HG03159 (cell line): ENCODE results near the gene FNDC8.
"Not testable (repeated sequence)": the region's sequence is repeated elsewhere in the genome, so short reads cannot be mapped to it uniquely, and the experiment has no call there.

Experiments
- ATAC-seq: cut with Tn5 transposase; IDR thresholded peaks from one replicate; pipeline ENCODE4 v1.9.1; 2021; ENCODE audit warnings: mild to moderate bottlenecking, moderate library complexity; ENCODE audit not compliant: unreplicated experiment

FNDC8 gene

GRCh38 chr17:35094902-35095301 is 26.5 kb upstream of the FNDC8 start:
- no peak for ATAC-seq

DNA sequence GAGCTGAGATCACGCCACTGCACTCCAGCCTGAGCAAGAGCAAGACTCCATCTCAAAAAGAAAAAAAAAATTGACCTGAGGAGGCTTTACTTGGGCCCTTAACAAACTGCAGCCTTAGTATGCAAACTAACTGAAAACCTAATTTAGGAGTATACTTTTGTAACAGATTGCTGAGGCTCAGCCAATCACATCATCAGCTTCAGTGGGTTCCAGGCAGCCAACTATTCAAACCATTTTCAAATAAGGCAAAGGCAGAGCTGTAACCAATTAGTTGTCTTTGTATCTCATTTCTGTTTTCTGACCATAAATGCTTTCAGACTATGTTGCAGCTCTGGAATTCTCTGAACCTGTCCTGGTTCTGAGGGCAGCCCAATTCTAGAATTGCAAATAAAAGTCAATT is 25.7 kb upstream of the FNDC8 start:
- ATAC-seq: no peak

GRCh38 chr17:35097776-35098175 is 23.6 kb upstream of the FNDC8 start:
- no peak for ATAC-seq

- no peak for ATAC-seq
These were observed 21.5 kb upstream of the FNDC8 start for GRCh38 chr17:35099908-35100307.

- no peak for ATAC-seq
These were observed 20.4 kb upstream of the FNDC8 start for GRCh38 chr17:35101036-35101435.

DNA sequence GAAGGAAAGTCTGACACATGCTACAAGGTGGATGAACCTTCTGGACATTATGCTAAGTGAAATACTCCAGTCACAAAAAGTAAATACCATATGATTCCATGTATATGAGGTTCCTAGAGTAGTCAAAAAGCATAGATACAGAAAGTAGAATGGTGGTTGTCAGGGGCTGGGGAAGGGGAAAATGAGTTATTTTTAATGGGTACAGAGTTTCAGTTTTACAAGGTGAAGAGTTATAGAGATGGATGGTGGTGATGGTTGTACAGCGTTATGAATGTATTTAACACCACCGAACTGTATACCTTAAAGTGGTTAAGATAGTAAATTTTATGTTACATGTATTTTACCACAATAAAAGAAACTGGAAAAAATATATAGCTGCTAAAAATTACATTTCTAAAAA is 19.7 kb upstream of the FNDC8 start:
- ATAC-seq: no peak

DNA sequence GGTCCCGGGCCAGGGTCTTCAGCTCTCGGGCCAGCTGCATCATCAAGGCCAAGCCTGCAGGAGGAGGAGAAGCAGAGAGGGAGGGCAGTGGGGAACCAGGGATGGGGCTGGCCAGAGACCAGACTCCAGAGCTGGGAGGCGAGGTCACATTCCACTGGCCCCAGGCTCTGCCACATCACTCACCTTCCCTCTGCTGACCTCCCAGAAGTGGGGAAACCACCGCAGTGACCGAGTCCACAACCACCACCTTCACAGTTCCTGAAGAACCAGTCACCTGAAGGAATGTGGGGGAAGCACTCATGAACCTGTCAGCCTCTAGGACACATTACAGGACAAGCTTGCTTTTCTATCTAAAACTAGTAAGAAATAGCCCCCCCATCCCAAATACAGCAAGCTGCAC is 18.1 kb upstream of the FNDC8 start:
- no peak for ATAC-seq

DNA sequence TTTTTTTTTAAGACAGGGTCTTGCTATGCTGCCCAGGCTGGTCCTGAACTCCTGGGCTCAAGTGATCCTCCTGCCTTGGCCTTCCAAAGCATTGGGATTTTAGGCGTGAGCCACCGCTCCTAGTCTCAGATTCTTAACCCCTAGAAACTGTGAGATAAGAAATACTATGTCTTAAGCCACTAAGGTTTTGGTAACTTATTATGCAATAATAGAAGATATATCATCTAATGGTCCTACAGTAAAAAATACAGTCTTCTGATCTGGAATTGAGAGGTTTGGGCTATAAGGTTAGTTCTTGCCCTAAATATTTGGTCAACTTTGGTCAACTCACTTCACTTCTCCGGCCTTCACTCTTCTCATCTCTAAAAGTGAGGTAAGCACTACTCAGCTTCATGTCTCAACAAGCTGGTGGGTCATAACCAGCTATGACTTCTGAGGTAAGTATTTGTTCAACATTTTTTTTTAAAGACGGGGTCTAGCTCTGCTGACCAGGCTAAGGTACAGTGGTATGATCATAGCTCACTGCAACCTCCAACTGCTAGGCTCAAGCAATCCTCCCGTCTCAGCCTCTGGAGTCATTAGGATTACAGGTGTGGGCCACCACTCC is 16.5 kb upstream of the FNDC8 start:
- no peak for ATAC-seq

GRCh38 chr17:35110791-35111190 is 10.6 kb upstream of the FNDC8 start:
- not testable (repeated sequence) for ATAC-seq

GRCh38 chr17:35116845-35117244 is 4.6 kb upstream of the FNDC8 start:
- no peak for ATAC-seq

GRCh38 chr17:35117984-35118383 is 3.4 kb upstream of the FNDC8 start:
- ATAC-seq: no peak

GRCh38 chr17:35119370-35120165 is 1.8 kb upstream of the FNDC8 start, which contains the start of gene RAD51D:
Gene RAD51D (minus strand): TSS chr17:35119860. CDS start chr17:35119613, 247 bp downstream.
- ATAC-seq: peak; percentile 82

- ATAC-seq: no peak
These were observed 6.5 kb downstream of the FNDC8 start for GRCh38 chr17:35127751-35128514.

DNA sequence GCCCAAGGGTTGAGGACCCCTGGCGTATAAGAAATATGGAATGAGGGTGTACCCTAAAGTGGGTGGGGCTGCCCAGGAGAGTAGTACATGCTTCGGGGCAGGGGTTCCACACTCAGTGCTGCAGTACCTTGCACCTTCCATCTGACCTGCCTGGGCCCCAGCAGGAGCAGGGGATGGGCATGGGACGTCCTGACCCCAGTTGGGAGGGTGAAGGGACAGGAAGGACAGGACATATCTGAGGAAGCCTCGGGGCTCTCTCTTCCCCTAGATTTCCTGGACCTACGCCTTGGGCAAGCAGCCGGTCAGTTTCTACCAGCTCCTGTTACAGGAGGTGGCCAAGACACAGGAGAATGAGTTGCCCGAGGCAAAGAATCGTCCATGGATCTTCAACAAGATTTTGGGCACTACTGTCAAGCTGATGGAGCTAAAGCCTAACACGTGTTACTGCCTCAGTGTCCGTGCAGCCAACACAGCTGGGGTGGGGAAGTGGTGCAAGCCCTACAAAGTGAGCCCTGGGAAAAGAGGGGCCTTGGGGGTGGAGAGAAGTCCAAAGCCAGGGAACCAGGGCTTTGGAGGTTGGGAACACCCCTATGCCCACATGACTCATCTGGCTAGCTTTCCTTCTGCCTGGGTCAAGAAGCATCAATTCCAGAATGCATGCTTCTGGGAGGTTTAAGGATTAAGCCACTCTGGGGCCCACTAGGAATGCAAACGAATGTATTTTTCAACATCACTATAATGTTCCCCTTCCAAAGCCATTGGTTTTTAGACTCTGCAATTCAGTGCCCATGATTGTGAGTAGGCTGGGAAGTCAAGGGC is 7.9 kb downstream of the FNDC8 start:
- no peak for ATAC-seq

DNA sequence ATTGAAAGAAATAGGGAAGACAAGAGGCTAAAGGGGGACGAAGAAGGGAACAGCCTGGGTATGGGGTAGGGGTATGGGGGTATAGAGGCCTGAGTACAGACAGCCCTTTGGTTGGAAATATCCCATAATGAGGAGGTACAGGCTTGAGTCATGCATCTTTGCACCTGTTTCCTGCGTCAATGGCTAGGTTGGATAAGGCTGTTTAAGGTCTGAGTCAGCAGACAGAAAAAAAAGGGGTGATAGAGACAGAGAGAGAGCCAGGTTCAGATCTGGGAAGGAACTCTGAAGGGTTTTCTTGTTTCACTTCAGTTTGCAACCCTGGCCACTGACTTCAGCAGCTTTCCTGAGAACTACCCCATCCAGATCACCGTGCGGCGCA is 8.5 kb downstream of the FNDC8 start:
- no peak for ATAC-seq

GRCh38 chr17:35130392-35130791 is 9.0 kb downstream of the FNDC8 start:
- no peak for ATAC-seq

- no peak for ATAC-seq
These were observed 10.7 kb downstream of the FNDC8 start for GRCh38 chr17:35132099-35132498.

DNA sequence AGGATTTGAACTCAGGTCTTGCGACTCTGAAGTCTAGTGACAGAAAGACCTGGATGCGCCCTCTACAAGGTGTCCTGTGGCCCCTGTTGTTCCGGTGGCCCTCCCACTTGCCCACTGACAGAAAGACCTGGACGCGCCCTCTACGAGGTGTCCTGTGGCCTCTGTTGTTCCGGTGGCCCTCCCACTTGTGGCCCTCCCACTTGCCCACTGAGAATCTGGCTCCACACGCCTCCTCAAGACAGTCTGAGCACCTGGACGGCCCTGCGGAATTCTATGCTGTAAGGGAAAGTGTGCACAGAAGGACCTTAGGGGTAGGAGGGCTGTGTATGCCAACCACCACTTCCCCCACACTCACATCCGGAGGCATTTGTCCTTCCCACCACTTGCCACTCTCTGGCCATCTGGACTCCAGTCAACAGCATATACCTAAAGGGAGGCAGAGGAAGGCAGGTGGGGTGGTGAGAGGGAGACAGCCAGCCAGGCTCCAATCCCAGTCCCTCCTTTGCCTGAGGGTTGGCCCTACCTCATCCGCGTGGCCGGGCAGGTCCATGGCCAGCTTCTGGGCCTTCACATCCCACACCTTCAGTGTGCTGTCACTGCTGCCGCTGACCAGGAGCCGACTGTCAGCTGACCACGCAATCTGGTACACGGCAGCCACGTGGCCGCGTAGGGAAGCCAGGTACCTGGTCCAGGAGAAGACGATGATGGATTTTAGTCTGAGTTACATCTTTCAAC is 11.6 kb downstream of the FNDC8 start:
- no peak for ATAC-seq

DNA sequence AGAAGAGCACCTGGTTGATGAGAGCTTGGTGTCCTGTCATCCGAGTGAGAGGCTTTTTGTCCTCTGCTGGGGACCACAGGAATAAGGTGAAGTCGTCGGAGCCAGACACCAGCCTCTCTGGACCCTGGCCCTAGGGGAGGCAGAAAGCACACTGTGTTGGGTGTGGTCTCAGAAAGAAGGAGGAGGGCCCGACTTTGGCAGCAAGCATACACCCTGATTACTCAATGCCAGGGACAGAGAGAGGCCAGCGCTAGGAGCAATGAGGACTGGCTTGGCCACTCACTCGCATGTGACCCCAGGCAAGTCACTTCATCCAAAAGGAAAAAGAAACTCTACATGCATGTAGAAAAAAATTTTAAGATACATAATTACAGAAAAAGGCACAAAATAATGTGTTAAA is 13.9 kb downstream of the FNDC8 start:
- no peak for ATAC-seq

GRCh38 chr17:35138218-35138617 is 16.8 kb downstream of the FNDC8 start:
- ATAC-seq: no peak
